Thoracic aorta (tissue), 2 donors: ENCODE results near the gene CA9. TPM values are rescaled to one million over a fixed set of nuclear protein-coding genes. Genes with fewer than 3 reads are reported as not detected.

Experiments used
- ATAC-seq: fragments of 150-250 bp; one replicate; pipeline ENCODE4 v1.8.0; 2017; ENCODE audit warnings: low read depth; ENCODE audit not compliant: insufficient number of reproducible peaks, low FRiP score
- DNase-seq: peaks from one replicate; pipeline ENCODE4 v3.0.0-alpha.2; 2020; ENCODE audit warnings: low spot score
- H3K27ac ChIP-seq, 2 donors: fragments of 200-600 bp; sonication (generic); 1 replicate in 1 of 2; 2 replicates in 1 of 2; pipeline ENCODE4 v1.5.1; 2016; ENCODE audit warnings: mild to moderate bottlenecking in 2 of 2, moderate library complexity in 2 of 2
- H3K27me3 ChIP-seq: fragments of 200-600 bp; sonication (generic); replicated peaks from 2 replicates; pipeline ENCODE4 v1.6.0; 2016; ENCODE audit warnings: mild to moderate bottlenecking; ENCODE audit not compliant: insufficient read depth
- H3K36me3 ChIP-seq: fragments of 200-600 bp; sonication (generic); one replicate; pipeline ENCODE4 v1.5.1; 2016
- H3K4me1 ChIP-seq, 2 donors: fragments of 200-600 bp; sonication (generic); 1 replicate in 1 of 2; 2 replicates in 1 of 2; pipeline versions ENCODE4 v1.5.1 to v1.6.0; 2016; ENCODE audit warnings: low read depth in 2 of 2, mild to moderate bottlenecking in 1 of 2; ENCODE audit not compliant: control insufficient read depth in 1 of 2
- H3K4me3 ChIP-seq: fragments of 200-600 bp; sonication (generic); 2 replicates; pipeline ENCODE4 v1.5.1; 2016; ENCODE audit warnings: mild to moderate bottlenecking
- H3K9me3 ChIP-seq: fragments of 200-600 bp; sonication (generic); 2 replicates; pipeline ENCODE4 v1.5.1; 2016
- CTCF ChIP-seq: fragments of 200-600 bp; sonication (generic); IDR thresholded peaks from one replicate; pipeline ENCODE4 v1.5.1; 2019; ENCODE audit warnings: antibody characterized with exemption
- total RNA-seq, 2 donors: library from RNA; depleted of rRNA; stranded (reverse); fragments of >200 nt; gene quantifications; one replicate each; pipeline versions ENCODE4 v1.1.0 to v1.2.3, GENCODE V29; 2016

The CA9 gene
- total RNA-seq, 2 donors from 2014 or later, result 10.7 TPM; not detected in 1

DNA sequence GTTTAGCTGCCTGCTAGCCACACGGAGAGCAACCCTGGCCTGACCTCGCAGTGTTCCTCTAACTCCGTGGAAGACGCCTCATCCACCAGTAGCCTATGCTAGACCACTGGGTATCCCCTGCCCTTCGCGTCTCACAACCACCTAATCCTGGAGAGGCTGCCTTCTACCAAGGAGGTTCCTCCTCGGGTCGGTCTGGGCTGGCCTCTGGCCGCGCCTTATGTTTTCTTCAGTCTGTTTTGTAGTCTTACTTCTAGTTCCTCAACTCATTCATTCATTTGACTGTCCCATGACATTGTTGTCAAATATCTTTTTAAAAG lies 17.6 kb downstream of the CA9 start:
- H3K27me3 ChIP-seq, result no peaks in the 10 kb centered on the region
- TF ChIP-seq CTCF, result no peak
- H3K9me3 ChIP-seq, result no peaks in the 10 kb centered on the region
- no peak for DNase-seq
- H3K27ac ChIP-seq, result peak overlapping the region; percentile 99 to 100
- H3K4me3 ChIP-seq, result peak overlapping the region; percentile 94
- H3K4me1 ChIP-seq, result peaks cover 28 to 48% of the 10 kb centered on the region in 2 donors
- H3K36me3 ChIP-seq, result peaks cover 30% of the 10 kb centered on the region
- ATAC-seq, result peak; percentile 1

DNA sequence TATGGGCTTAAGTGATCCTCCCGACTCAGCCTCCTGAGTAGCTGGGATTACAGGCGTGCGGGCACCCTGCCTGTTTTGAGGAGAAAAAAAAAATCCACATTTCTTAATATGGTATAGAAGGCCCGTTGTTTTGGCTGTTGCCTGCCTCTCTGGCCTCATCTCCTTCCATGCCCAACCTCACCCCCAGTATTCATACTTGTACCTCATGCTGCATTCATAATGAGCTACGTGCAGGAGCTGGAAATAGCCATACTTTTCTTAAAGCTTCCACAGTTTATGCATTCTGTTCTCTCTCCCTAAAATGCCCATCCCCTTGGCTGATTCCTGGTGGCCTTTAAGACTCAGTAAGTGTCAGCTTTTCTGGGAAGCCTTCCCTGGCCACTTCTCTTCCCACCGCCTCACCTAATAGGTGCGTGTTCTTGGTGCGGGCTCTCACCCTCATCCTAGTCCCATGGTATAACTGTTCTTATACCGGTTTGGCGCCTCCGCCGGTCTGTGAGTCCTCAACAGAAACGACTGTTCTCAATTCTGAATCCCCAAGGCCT lies 18.1 kb downstream of the CA9 start:
- ATAC-seq, result peak; percentile 17
- no peak for TF ChIP-seq CTCF
- peak overlapping the region; percentile 99 to 100 for H3K27ac ChIP-seq
- peak; percentile 39 for DNase-seq
- H3K4me1 ChIP-seq, result peaks cover 32 to 53% of the 10 kb centered on the region in 2 donors
- no peaks in the 10 kb centered on the region for H3K27me3 ChIP-seq
- H3K9me3 ChIP-seq, result no peaks in the 10 kb centered on the region
- peaks cover 26% of the 10 kb centered on the region for H3K36me3 ChIP-seq
- peak overlapping the region; percentile 94 for H3K4me3 ChIP-seq

- no peak for ATAC-seq
- no peak for DNase-seq
- H3K4me1 ChIP-seq, result peaks cover 38 to 86% of the 10 kb centered on the region in 2 donors
- TF ChIP-seq CTCF, result no peak
- H3K36me3 ChIP-seq, result peaks cover 47% of the 10 kb centered on the region
- peak overlapping the region; percentile 99 to 100 for H3K27ac ChIP-seq
- H3K9me3 ChIP-seq, result no peaks in the 10 kb centered on the region
- no peak overlapping the region for H3K4me3 ChIP-seq
- no peaks in the 10 kb centered on the region for H3K27me3 ChIP-seq
Measured at GRCh38 chr9:35695943-35696401, 22.2 kb downstream of the CA9 start.

GRCh38 chr9:35696520-35697215 lies 22.9 kb downstream of the CA9 start:
- H3K36me3 ChIP-seq, result peaks cover 54% of the 10 kb centered on the region
- no peak for DNase-seq
- H3K4me3 ChIP-seq, result peak overlapping the region; percentile 1
- ATAC-seq, result peak; percentile 34
- no peaks in the 10 kb centered on the region for H3K27me3 ChIP-seq
- H3K9me3 ChIP-seq, result no peaks in the 10 kb centered on the region
- H3K4me1 ChIP-seq, result peaks cover 38 to 80% of the 10 kb centered on the region in 2 donors
- TF ChIP-seq CTCF, result peak; percentile 84
- H3K27ac ChIP-seq, result peak overlapping the region; percentile 99 to 100

- H3K27ac ChIP-seq, result peak overlapping the region; percentile 99 to 100
- H3K4me1 ChIP-seq, result peaks cover 32 to 72% of the 10 kb centered on the region in 2 donors
- no peaks in the 10 kb centered on the region for H3K27me3 ChIP-seq
- DNase-seq (no peak), ATAC-seq (no peak)
- peaks cover 62% of the 10 kb centered on the region for H3K36me3 ChIP-seq
- TF ChIP-seq CTCF, result no peak
- H3K4me3 ChIP-seq, result no peak overlapping the region
- H3K9me3 ChIP-seq, result no peaks in the 10 kb centered on the region
Measured at GRCh38 chr9:35697486-35697885, 23.8 kb downstream of the CA9 start.
